ENCODE results near the gene CRLF2. TPM values are rescaled to one million over a fixed set of nuclear protein-coding genes. Genes with fewer than 3 reads are reported as not detected.

Gene CRLF2
- total and polyA plus RNA-seq, 10 of the 15 experiments (the other 5 are each of a cell fraction or from before 2014, with no cell fraction given): 2.7 to 7.2 (median 4.5) TPM

GRCh38 chrX:1224954-1225353, 12.5 kb upstream of the CRLF2 start (continued):
- TF ChIP-seq PRDM15 (CRISPR knock-in tag; IDR thresholded peaks at IDR 0.05): no peak
- no peak for TF ChIP-seq SIX5 (IDR thresholded peaks at IDR 0.05; ENCODE audit: low read depth, low read length, severe bottlenecking)
- TF ChIP-seq CREM (IDR thresholded peaks at IDR 0.05; ENCODE audit: low read depth): no peak; the same call in 1 of the 2 replicates
- TF ChIP-seq CUX1 (IDR thresholded peaks at IDR 0.05; ENCODE audit: insufficient replicate concordance, low read depth, low read length): no peak
- no peak for TF ChIP-seq ZNF384 (IDR thresholded peaks at IDR 0.05; ENCODE audit: borderline replicate concordance, low read depth, low read length)
- TF ChIP-seq PBX3 (IDR thresholded peaks at IDR 0.05; ENCODE audit: insufficient replicate concordance, low read depth, low read length): no peak
- TF ChIP-seq HDAC6 (IDR thresholded peaks at IDR 0.05; ENCODE audit: unreplicated experiment): no peak
- TF ChIP-seq IRF5 (IDR thresholded peaks at IDR 0.05; ENCODE audit: borderline replicate concordance): no peak
- no peak for TF ChIP-seq HDGF (IDR thresholded peaks at IDR 0.05)
- no peak for TF ChIP-seq POLR2A (IDR thresholded peaks at IDR 0.05; ENCODE audit: low read depth, low read length)
- TF ChIP-seq SMAD5 (IDR thresholded peaks at IDR 0.05; ENCODE audit: low read depth): no peak
- no peak for TF ChIP-seq ATF3 (IDR thresholded peaks at IDR 0.05; ENCODE audit: borderline replicate concordance, extremely low read depth, low read depth, low read length)
- no peak for TF ChIP-seq USF2 (IDR thresholded peaks at IDR 0.05; ENCODE audit: borderline replicate concordance, low read depth, low read length)
- peak; percentile 53; the same call in 1 of the 2 replicates for TF ChIP-seq IKZF1 (conservative IDR thresholded peaks at IDR 0.05)
- no peak for TF ChIP-seq MAX (IDR thresholded peaks at IDR 0.05; ENCODE audit: low read depth, low read length)
- TF ChIP-seq PAX8 (IDR thresholded peaks at IDR 0.05): no peak
- TF ChIP-seq ZZZ3 (IDR thresholded peaks at IDR 0.05; ENCODE audit: control insufficient read depth, insufficient read length, low read depth): no peak
- TF ChIP-seq SREBF2 (IDR thresholded peaks at IDR 0.05; ENCODE audit: low read length): no peak

Data from GM12878 (cell line).